ENCODE measurements around the gene CCND1. TPM values are rescaled to one million over a fixed set of nuclear protein-coding genes. Genes with fewer than 3 reads are reported as not detected.
"Not testable (repeated sequence)": the region's sequence is repeated elsewhere in the genome, so short reads cannot be mapped to it uniquely, and the experiment has no call there.

Gene CCND1
- total RNA-seq, 3 donors from 2014 or later (not counting 1 experiment from before 2014, with no cell fraction given), result 1.4 to 2.3 (median 2.3) TPM

DNA sequence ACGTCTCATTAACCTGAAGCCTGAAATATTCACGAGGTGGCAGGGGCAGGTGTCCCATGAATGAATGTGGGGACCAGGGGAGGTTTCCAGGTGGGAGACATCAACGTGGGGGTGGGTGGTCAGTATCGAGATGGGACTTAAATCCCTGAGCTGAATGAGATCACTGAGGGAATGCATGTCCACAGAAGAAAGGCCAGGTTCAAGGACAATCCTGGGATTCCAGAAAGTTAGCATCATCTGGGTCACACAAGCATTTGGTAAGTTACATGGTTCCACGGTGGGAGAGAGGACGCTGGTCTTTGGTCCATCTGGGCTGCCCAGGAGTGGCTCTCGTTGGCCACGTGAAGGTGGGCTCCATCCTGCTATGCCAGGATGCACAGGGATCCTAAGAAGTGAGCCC, 22.7 kb upstream of the CCND1 start:
- H3K27ac Mint-ChIP-seq, result no peak overlapping the region
- H3K9me3 ChIP-seq (ENCODE audit: control insufficient read depth, insufficient read depth, low read length), result no peaks in the 10 kb centered on the region
- H3K27me3 Mint-ChIP-seq (ENCODE audit: low read depth in 2 of 2), result peaks cover 10 to 23% of the 10 kb centered on the region in 2 donors
- H3K36me3 Mint-ChIP-seq, result no peaks in the 10 kb centered on the region
- no peak for DNase-seq
- H3K36me3 ChIP-seq (ENCODE audit: control insufficient read depth, insufficient read depth, low read length), result no peaks in the 10 kb centered on the region
- no peak for ATAC-seq
- H3K4me1 Mint-ChIP-seq, result no peaks in the 10 kb centered on the region
- no peak overlapping the region for H3K4me3 Mint-ChIP-seq
- 90% methylated on average over 8 of the region's 8 CpGs for WGBS (ENCODE audit: insufficient coverage)
- H3K4me1 ChIP-seq (ENCODE audit: control insufficient read depth, insufficient read depth, low read length), result no peaks in the 10 kb centered on the region
- no peak for TF ChIP-seq CTCF (IDR thresholded peaks at IDR 0.05)
- no peak overlapping the region for H3K4me3 ChIP-seq (ENCODE audit: low read length)
- H3K27me3 ChIP-seq (ENCODE audit: control insufficient read depth, insufficient read depth, low read length), result no peaks in the 10 kb centered on the region
- no peaks in the 10 kb centered on the region for H3K9me3 Mint-ChIP-seq
- no peak overlapping the region for H3K27ac ChIP-seq (ENCODE audit: low read length)
- intact Hi-C loops (cut with micrococcal nuclease), result no loop called here

DNA sequence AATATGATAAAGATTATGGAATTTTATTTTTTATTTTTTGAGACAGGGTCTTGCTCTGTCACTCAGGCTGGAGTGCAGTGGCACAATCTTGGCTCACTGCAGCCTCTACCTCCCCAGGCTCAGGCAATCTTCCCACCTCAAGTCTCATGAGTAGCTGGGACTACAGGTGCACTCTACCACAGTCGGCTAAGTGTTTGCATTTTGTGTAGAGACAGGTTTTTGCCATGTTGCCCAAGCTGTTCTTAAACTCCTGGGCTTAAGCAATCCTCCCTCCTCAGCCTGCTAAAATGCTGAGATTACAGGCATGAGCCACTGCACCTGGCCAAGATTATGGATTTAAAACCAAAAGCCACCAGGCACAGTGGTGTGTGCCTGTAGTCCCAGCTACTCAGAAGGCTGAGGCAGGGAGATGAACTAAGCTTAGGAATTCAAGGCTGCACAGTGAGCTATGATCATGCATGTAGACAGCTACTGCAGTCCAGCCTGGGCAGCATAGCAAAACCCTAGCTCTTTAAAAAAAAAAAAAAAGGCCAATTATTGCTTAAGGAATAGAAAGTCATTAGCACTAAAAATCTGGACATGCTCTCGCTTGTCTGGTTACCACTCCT, 20.2 kb upstream of the CCND1 start:
- ATAC-seq (no peak), DNase-seq (no peak)
- Histone ChIP-seq H3K4me3 (ENCODE audit: low read length) (no peak overlapping the region), H3K4me1 (ENCODE audit: control insufficient read depth, insufficient read depth, low read length) (no peaks in the 10 kb centered on the region), H3K27me3 (ENCODE audit: control insufficient read depth, insufficient read depth, low read length) (no peaks in the 10 kb centered on the region), H3K9me3 (ENCODE audit: control insufficient read depth, insufficient read depth, low read length) (no peaks in the 10 kb centered on the region), H3K36me3 (ENCODE audit: control insufficient read depth, insufficient read depth, low read length) (no peaks in the 10 kb centered on the region), H3K27ac (ENCODE audit: low read length) (no peak overlapping the region)
- no peak for TF ChIP-seq CTCF (IDR thresholded peaks at IDR 0.05)
- WGBS (ENCODE audit: insufficient coverage), result 89% methylated on average over 1 of the region's 2 CpGs
- no peaks in the 10 kb centered on the region for H3K36me3 Mint-ChIP-seq
- H3K27me3 Mint-ChIP-seq (ENCODE audit: low read depth in 2 of 2), result peaks cover 9 to 32% of the 10 kb centered on the region in 2 donors
- H3K9me3 Mint-ChIP-seq, result no peaks in the 10 kb centered on the region
- H3K4me1 Mint-ChIP-seq, result no peaks in the 10 kb centered on the region
- no peak overlapping the region for H3K4me3 Mint-ChIP-seq
- intact Hi-C loops (cut with micrococcal nuclease), result no loop called here
- no peak overlapping the region for H3K27ac Mint-ChIP-seq

DNA sequence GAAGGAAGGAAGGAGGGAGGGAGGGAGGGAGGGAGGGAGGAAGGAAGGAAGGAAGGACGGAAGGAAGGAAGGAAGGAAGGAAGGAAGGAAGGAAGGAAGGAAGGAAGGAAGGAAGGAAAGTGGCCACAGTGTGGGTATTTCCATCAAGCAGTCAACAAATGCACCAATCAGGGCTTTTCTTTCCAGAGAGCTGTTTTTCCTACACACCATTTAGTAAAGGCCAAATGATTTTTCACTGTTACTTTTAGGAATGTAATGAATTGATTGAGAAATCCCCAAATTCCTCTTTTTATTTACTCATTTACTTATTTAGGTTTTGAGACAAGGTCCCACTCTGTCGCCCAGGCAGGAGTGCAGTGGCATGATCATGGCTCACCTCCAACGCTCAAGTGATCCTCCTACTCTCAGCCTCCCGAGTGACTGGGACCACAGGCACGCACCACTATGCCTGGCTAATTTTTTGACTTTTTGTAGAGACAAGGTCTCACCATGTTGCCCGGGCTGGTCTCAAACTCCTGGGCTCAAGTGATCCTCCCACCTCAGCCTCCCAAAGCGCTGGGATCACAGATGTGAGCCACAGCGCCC, 18.8 kb upstream of the CCND1 start:
- H3K27me3 ChIP-seq (ENCODE audit: control insufficient read depth, insufficient read depth, low read length); ATAC-seq; H3K36me3 Mint-ChIP-seq; H3K4me1 ChIP-seq (ENCODE audit: control insufficient read depth, insufficient read depth, low read length); H3K4me3 ChIP-seq (ENCODE audit: low read length); H3K9me3 ChIP-seq (ENCODE audit: control insufficient read depth, insufficient read depth, low read length); H3K36me3 ChIP-seq (ENCODE audit: control insufficient read depth, insufficient read depth, low read length); H3K4me3 Mint-ChIP-seq; DNase-seq; H3K27ac ChIP-seq (ENCODE audit: low read length); intact Hi-C loops (cut with micrococcal nuclease); H3K4me1 Mint-ChIP-seq; H3K27ac Mint-ChIP-seq; H3K9me3 Mint-ChIP-seq: not testable (repeated sequence)
- WGBS (ENCODE audit: insufficient coverage), result 86% methylated on average over 7 of the region's 8 CpGs
- H3K27me3 Mint-ChIP-seq (ENCODE audit: low read depth in 2 of 2), result peaks cover 16 to 32% of the 10 kb centered on the region in 2 donors

- WGBS (ENCODE audit: insufficient coverage), result 89% methylated on average over 1 of the region's 1 CpG
- no peaks in the 10 kb centered on the region for H3K9me3 ChIP-seq (ENCODE audit: control insufficient read depth, insufficient read depth, low read length)
- no peak for TF ChIP-seq CTCF (IDR thresholded peaks at IDR 0.05)
- no peaks in the 10 kb centered on the region for H3K36me3 ChIP-seq (ENCODE audit: control insufficient read depth, insufficient read depth, low read length)
- intact Hi-C loops (cut with micrococcal nuclease), result no loop called here
- DNase-seq, result no peak
- Mint-ChIP-seq H3K4me1 (no peaks in the 10 kb centered on the region), H3K27me3 (ENCODE audit: low read depth in 2 of 2) (peaks cover 18 to 19% of the 10 kb centered on the region in 2 donors), H3K9me3 (no peaks in the 10 kb centered on the region), H3K4me3 (no peak overlapping the region), H3K27ac (no peak overlapping the region), H3K36me3 (no peaks in the 10 kb centered on the region)
- H3K27me3 ChIP-seq (ENCODE audit: control insufficient read depth, insufficient read depth, low read length), result no peaks in the 10 kb centered on the region
- no peak for ATAC-seq
- H3K27ac ChIP-seq (ENCODE audit: low read length), result no peak overlapping the region
- no peaks in the 10 kb centered on the region for H3K4me1 ChIP-seq (ENCODE audit: control insufficient read depth, insufficient read depth, low read length)
- H3K4me3 ChIP-seq (ENCODE audit: low read length), result no peak overlapping the region
Measured at GRCh38 chr11:69624293-69624692, 16.7 kb upstream of the CCND1 start.
